Right lobe of liver (tissue), 6 donors: ENCODE data around the gene E2F7. TPM values are rescaled to one million over a fixed set of nuclear protein-coding genes. Genes with fewer than 3 reads are reported as not detected.

ENCODE experiments used
- ATAC-seq, 4 donors: fragments of 200-7000 bp; cut with Tn5 transposase; one replicate each; pipeline ENCODE4 v1.9.1; 2020; ENCODE audit warnings: mild to moderate bottlenecking in 4 of 4, moderate library complexity in 4 of 4
- DNase-seq, 3 donors: peaks; one replicate each; pipeline ENCODE4 v3.0.0-alpha.2; 2020
- H3K27ac ChIP-seq, 3 donors: fragments of 200-600 bp; one replicate each; pipeline ENCODE4 v1.8.0; 2022
- H3K27me3 ChIP-seq, 2 donors: fragments of 200-600 bp; one replicate each; pipeline ENCODE4 v1.8.0; 2022
- H3K36me3 ChIP-seq, 4 donors: fragments of 200-600 bp; sonication (generic) in 1 of 4; one replicate each; pipeline versions ENCODE4 v1.5.1 to v1.8.0; 2017 to 2022; ENCODE audit warnings: control low read depth in 1 of 4
- H3K4me1 ChIP-seq, 4 donors: fragments of 200-600 bp; sonication (generic) in 1 of 4; one replicate each; pipeline versions ENCODE4 v1.5.1 to v1.8.0; 2017 to 2022; ENCODE audit warnings: control low read depth in 1 of 4
- H3K4me3 ChIP-seq, 3 donors: fragments of 200-600 bp; one replicate each; pipeline ENCODE4 v1.8.0; 2022
- H3K9me3 ChIP-seq, 4 donors: fragments of 200-600 bp; sonication (generic) in 1 of 4; one replicate each; pipeline versions ENCODE4 v1.5.1 to v1.8.0; 2017 to 2022; ENCODE audit warnings: control low read depth in 1 of 4
- CTCF ChIP-seq, 4 donors: fragments of 200-600 bp in 3 of 4; fragments of 450-650 bp in 1 of 4; IDR thresholded peaks; one replicate each; pipeline versions ENCODE4 v1.5.1 to v1.8.0; 2016 to 2022; ENCODE audit warnings: antibody characterized with exemption in 4 of 4, mild to moderate bottlenecking in 2 of 4
- POLR2A ChIP-seq: fragments of 450-650 bp; IDR thresholded peaks from one replicate; pipeline ENCODE4 v1.6.1; 2017; ENCODE audit warnings: antibody characterized with exemption, mild to moderate bottlenecking
- WGBS: methylation state at CpG from one replicate; pipeline ENCODE4 v1.1.6; 2018; ENCODE audit warnings: low coverage, low lambda C conversion rate; ENCODE audit not compliant: insufficient coverage; ENCODE audit errors: missing lambda C conversion rate; 5-methylcytosine and 5-hydroxymethylcytosine counted together
- intact Hi-C, 2 donors: fragments of 100-400 bp; cut with DNase I; formaldehyde crosslinking; loops; one replicate each; pipeline versions ENCODE4 v1.11.2 to v1.14.1; 2022
- total RNA-seq, 6 experiments: library from RNA; depleted of rRNA in 2 of 6; stranded (reverse); fragments of >200 nt in 2 of 6; fragmentation: NEBNext Ultra II Directional in 3 of 6; extraction: Animal tissue kit (Norgen Biotek cat#: 25700) in 3 of 6; gene quantifications; one replicate each; pipeline versions ENCODE4 v1.1.0 to v1.2.4, GENCODE V29; 2016 to 2023
- donor health status: DM: no; HTN: yes; CAD: no.
- donor health status: DM: no; HTN: no; CAD: no.
- donor health status: DM: no; HTN: no; CAD: no.
- donor health status: DM: no; HTN: yes; CAD: no.
- donor health status: DM: no; HTN: yes; CAD: no.

E2F7 gene
- total RNA-seq, 6 experiments from 2014 or later = 0.23 to 0.55 (median 0.37) TPM; not detected in 2

DNA sequence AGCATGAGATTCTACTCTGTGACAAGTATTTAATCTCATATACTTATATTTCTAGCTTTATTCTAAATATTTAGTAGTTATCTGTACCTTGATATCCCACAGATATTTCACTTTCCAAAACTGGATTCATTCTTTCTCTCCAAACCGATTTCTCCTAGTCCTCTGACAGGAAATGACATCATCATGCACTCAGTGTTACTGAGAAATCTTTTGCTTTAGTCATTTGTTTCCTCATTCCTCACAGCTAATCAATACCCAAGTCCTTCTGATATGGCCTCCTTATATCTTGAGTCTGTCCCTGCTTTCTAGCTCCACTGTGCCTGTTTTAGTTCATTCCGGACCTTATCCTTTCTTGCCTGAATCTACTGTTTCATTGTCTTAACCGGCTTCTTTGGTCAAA is 39.4 kb upstream of the E2F7 start:
- no peaks in the 10 kb centered on the region for H3K36me3 ChIP-seq
- TF ChIP-seq CTCF (IDR thresholded peaks at IDR 0.05) (no peak), POLR2A (no peak)
- no peaks in the 10 kb centered on the region for H3K27me3 ChIP-seq
- no peak for DNase-seq
- WGBS = 49% methylated on average over 3 of the region's 3 CpGs
- no peak overlapping the region for H3K4me3 ChIP-seq
- intact Hi-C loops = no loop called here
- no peaks in the 10 kb centered on the region for H3K9me3 ChIP-seq
- ATAC-seq = no peak
- no peak overlapping the region for H3K27ac ChIP-seq
- no peaks in the 10 kb centered on the region for H3K4me1 ChIP-seq

DNA sequence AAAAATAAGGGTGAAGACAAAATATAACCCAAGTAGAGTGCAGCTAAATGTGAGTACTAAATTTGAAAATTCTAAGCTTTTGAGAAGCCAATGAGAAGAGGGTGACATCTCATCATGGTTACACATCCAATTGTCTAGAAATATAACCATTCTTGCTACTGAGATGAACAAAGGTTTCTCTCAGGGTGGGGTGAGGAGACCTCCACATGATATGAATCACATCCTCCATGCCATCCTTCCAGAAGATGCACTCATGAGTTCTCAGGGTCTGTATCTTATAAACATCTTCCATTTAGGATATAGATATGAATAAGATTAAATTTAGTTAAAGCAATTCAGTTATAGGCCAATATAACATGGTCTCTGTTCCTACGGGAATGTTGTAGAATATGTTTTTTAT is 38.9 kb upstream of the E2F7 start:
- Histone ChIP-seq H3K36me3 (no peaks in the 10 kb centered on the region), H3K4me1 (no peaks in the 10 kb centered on the region), H3K27ac (no peak overlapping the region), H3K27me3 (no peaks in the 10 kb centered on the region), H3K9me3 (no peaks in the 10 kb centered on the region), H3K4me3 (no peak overlapping the region)
- ATAC-seq (no peak), DNase-seq (no peak)
- no peak for TF ChIP-seq POLR2A
- intact Hi-C loops = no loop called here
- WGBS = 43% methylated on average over 1 of the region's 1 CpG

- ATAC-seq = no peak
- no peak overlapping the region for H3K4me3 ChIP-seq
- DNase-seq = no peak
- no peaks in the 10 kb centered on the region for H3K9me3 ChIP-seq
- TF ChIP-seq POLR2A = no peak
- TF ChIP-seq CTCF (IDR thresholded peaks at IDR 0.05) = no peak
- H3K36me3 ChIP-seq = no peaks in the 10 kb centered on the region
- intact Hi-C loops = no loop called here
- no peaks in the 10 kb centered on the region for H3K27me3 ChIP-seq
- H3K4me1 ChIP-seq = no peaks in the 10 kb centered on the region
- H3K27ac ChIP-seq = no peak overlapping the region
- 75% methylated on average over 1 of the region's 1 CpG for WGBS
These were observed 37.3 kb upstream of the E2F7 start for GRCh38 chr12:77102691-77103090.

GRCh38 chr12:77102123-77102522 is 36.8 kb upstream of the E2F7 start:
- Histone ChIP-seq H3K4me3 (no peak overlapping the region), H3K27ac (no peak overlapping the region), H3K36me3 (no peaks in the 10 kb centered on the region), H3K27me3 (no peaks in the 10 kb centered on the region), H3K9me3 (no peaks in the 10 kb centered on the region), H3K4me1 (no peaks in the 10 kb centered on the region)
- DNase-seq (no peak), ATAC-seq (no peak)
- intact Hi-C loops = no loop called here
- no peak for TF ChIP-seq POLR2A
- TF ChIP-seq CTCF (IDR thresholded peaks at IDR 0.05) = no peak
- WGBS = 44% methylated on average over 2 of the region's 2 CpGs

- Histone ChIP-seq H3K9me3 (no peaks in the 10 kb centered on the region), H3K36me3 (no peaks in the 10 kb centered on the region), H3K27me3 (no peaks in the 10 kb centered on the region), H3K4me1 (no peaks in the 10 kb centered on the region), H3K4me3 (no peak overlapping the region), H3K27ac (no peak overlapping the region)
- TF ChIP-seq POLR2A = no peak
- no peak for TF ChIP-seq CTCF (IDR thresholded peaks at IDR 0.05)
- DNase-seq (no peak), ATAC-seq (no peak)
- WGBS = 75% methylated on average over 2 of the region's 2 CpGs
- intact Hi-C loops = no loop called here
These were observed 34.4 kb upstream of the E2F7 start for GRCh38 chr12:77099799-77100198.
